Activated CD8-positive, alpha-beta memory T cell treated with anti-CD3 and anti-CD28 coated beads for 24 hours (primary cell): ENCODE data around the gene ALKBH2.

ENCODE experiments used
- DNase-seq: peaks from one replicate; pipeline ENCODE4 v3.0.0-alpha.2; 2020

ALKBH2 gene

DNA sequence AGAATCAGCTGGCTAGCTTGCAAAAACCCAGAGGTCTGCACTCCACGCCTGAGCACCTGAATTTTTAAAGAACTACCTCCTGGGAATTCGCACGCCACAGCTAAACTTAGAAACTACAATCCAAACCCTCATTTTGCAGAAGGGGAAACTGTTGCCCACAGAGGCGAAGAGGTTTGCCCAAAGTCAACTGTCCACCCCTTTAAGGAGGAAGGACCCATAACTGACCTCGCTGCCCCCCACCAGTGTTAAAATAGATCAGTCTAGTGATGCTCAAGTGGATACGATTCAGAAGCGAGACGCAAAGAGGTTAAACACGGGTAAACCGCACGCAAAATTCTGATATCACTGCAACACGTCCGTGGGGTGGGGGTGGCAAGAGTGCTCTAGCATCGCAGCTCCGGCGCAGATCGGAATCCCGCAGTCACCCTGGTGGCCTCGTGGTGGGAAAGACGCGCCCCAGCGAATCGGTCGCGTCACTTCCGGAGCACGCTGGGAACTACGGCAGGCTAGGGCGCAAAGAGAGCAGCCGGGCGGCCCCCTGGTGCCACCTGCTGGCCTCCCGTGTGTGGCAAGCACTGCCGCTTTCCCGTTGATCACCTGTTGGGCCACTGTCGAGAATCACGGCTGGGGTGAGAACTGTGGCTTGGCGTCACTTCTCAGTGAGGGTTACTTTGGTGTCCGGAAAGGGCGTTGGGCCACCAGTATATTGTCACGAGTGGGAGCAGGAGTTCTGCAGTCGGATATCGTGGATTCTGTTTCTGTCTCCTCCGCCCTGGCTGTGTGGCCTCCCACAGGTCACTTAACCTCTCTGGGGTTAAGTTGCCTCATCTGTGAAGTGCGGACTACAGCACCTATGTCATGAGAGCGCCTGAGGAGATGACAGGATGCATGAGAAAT, at the start of gene ALKBH2:
ALKBH2 (minus strand) TSS at position 451 of the 897 bp plus-strand sequence. CDS start 686 bp downstream, outside the sequence.
- peak; percentile 95 for DNase-seq

DNA sequence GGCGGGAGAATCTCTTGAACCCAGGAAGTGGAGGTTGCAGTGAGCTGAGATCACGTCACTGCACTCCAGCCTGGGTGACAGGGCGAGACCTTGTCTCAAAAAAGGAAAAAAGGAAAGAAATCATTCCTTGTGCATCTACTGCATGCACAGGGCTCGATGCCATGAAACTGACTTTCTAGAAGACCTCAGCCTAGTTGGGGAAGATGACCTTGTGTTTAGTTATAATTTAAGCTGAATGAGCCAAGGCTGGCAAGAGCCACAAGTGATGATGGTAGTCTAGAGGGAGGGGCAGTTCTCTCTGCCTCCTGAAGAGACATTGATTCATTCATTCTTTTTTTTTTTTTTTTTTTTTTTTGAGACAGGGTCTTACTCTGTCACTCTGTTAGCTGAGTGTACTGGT, 47.3 kb upstream of the ALKBH2 start:
- DNase-seq = no peak

DNA sequence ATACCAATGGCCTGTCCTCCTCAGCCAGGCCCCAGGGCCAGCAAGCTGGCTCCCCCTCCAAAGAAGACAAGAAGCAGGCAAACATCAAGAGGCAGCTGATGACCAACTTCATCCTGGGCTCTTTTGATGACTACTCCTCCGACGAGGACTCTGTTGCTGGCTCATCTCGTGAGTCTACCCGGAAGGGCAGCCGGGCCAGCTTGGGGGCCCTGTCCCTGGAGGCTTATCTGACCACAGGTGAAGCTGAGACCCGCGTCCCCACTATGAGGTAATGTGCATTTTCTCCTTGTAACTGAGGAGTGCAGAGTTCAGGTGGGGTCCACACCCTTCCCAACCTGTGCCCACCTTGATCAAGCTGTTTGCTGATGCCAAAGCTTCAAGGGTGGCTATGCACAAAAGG, 46.5 kb upstream of the ALKBH2 start:
- DNase-seq = no peak

DNA sequence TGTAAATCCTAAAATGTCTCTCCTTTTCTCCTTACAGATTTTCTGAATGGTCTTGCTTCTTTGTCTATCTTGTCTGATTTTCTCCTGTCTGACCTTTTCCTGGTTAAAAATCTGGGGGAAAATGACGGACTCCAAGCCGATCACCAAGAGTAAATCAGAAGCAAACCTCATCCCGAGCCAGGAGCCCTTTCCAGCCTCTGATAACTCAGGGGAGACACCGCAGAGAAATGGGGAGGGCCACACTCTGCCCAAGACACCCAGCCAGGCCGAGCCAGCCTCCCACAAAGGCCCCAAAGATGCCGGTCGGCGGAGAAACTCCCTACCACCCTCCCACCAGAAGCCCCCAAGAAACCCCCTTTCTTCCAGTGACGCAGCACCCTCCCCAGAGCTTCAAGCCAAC, 46.1 kb upstream of the ALKBH2 start:
- DNase-seq = no peak

DNA sequence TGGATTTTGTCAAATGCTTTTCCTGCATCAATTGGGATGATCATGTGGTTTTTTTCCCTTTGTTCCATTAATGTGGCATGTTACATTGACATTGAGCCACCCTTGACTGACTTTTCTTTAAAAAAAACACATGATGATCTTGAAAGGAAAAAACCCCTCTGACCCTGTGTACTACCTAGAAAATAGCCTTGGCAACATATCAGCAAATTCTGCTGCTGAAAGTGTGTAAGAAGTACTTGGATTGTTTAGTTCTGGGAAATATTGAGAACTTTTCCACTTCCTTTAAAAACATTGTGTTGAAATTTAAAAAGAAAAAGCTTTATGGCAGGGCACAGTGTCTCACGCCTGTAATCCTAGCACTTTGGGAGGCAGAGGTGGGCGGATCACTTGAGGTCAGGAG, 43.8 kb upstream of the ALKBH2 start:
- DNase-seq = no peak

DNA sequence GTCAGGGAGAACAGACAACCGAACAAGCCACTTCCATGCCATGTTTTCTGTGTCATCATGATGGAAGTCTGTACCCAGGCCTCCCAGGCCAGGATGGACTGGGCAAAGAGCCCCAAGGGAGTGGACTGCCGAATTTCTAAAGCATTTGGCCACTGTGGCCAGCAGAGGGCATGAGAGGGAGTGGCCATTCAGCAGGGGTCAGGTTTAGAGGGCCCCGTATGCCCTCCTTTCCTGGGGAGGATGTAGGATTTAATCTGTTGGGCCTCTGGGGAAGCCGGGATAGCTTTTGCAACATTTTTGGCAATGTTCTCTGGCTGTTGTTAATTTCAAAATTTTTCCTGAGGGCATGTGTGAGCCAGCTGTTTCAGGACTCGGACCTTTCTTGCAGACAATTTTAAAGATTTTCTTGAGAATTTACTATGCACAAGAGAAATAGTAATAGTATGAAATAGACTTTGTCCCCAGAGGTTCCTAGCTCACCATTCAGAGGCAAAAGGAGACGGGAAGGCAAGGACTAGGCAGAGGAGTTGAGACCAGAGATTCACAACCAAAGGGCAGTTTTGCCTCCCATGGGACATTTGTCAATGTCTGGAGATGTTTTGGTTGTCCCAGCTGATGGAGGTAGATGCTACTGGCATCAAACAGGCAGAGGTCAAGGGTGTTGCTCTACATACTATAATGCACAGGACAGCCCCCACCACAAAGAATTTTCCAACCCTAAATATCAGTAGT, 41.1 kb upstream of the ALKBH2 start:
- DNase-seq = no peak

DNA sequence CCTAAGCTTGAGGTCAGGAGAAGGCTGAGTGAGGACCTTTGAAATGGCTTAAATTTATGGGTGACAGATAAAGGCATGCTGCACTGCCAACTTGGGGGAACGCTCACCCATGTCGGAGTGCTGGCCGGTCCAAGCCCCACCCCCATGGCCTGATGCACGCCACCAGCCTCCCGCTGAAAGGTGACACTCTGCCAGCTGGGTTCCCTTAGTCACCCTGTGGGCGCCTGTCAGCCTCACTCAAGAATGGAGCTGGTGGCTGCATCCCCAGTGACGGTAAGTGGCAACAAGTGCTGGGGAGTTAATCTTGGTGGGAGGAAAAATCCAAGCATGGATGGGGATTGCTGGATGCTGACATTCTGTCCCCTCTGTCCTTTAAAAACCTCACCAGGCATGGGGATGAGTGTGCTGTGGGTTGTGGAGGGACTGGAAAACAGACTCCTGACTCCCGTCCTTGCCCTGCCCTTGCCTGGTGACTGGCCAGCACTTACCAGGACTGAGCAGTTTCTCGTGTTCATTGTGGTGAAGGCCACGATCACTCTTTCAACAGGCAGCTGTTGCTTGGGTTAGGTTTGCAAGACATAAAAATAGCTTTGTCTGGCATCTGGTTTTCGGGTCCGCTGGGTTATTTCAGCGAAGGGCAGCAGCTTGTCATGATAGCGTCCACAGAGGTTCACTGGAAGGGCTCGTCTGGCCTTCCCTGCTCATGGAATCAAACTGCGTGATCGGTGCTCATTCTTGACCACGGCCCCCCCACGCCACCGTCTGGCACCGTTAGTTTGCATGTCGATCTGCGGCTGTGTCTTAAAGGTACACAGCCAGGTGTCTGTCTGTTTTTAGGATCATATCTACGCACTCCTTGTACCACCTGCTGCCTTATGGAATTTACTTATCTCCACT, 38.1 kb upstream of the ALKBH2 start:
- no peak for DNase-seq

DNA sequence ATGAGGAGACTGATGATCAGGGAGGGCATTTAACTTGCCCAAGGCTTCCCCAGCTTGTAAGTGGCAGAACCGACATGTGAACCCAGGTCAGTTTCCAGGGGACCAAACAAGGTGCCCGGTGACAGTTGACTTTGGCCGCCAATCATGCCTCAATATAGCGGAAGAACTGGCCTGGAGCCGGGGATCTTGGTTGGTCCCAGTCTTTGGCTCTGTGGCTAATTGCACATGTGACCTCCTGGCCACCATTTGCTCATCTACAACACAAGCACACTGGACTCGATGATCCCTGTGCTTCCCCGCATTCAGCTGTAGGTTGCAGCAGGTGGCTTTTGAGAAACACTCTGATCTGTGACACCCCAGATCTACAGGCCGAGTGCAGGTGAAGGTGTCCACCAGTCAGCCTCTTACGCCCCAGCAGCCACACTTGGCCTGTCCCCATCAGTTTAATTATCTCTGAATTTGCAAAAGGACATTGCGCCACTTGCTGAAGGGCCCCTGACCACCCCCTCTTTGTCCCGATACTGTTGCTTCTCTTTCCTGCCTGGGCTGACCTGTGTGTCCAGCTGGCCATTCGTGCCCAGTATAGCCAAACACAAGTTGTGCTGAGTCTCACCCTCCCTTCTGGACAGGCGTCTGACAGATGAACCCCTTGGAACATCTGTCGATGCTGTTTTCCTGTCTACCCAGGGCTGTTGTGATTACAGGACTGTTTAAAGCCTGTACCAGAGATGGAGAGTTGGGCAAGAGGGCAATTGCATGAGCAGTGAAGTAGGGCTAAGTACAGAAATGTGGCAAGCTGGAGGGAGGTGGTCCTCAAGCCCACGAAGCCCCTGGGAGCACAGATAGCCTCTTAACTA, 37.3 kb upstream of the ALKBH2 start:
- DNase-seq = no peak

DNA sequence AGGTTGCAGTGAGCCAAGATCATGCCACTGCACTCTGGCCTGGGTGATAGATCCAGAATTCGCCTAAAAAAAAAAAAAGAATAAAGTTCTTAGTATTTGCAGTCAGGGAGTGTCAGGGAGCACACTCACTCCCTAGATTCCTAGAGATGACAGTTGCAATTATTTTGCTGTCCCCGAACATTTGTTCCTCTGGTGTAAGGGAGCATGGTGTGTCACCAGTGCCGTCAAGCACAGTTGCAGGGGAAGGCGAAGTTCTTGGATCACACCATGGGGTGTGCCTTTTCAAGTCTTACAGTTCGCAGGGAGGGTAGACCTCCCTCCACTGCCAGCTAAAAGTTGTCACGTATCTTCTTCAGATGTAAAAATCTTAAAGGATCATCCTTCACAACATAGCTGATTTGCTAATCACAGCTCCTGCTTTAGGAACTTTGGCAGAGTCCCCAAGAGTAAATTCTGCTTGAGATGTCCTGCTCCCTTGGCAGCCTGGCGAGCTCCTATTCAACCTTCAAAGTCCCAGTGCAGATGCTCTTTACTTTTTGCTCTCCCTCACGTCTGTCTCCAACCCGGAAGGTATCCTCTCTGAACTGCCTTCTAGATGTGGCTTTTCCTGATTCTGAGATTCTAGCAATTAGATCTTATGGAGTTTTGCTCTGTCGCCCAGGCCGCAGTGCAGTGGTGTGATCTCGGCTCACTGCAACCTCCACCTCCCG, 34.4 kb upstream of the ALKBH2 start:
- DNase-seq = no peak

DNA sequence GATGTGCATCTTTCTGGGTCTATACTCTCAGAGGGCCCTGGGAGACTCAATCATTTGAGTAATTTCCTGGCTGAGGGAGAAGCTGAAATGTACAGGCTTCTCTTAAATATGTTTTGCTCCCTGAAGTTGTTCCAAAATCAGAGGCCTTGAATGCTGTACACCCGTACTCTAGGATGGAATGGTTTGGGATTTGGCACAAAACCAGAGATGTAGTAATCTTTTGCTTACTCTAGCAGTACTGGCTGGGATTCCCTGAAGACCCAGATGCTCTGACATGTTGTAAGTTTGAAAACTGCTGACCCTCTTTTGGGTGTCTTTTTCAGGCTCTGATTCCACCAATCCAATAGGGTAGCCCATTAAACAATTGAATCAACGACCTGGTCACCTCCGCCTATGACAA, 33.5 kb upstream of the ALKBH2 start:
- DNase-seq = no peak

DNA sequence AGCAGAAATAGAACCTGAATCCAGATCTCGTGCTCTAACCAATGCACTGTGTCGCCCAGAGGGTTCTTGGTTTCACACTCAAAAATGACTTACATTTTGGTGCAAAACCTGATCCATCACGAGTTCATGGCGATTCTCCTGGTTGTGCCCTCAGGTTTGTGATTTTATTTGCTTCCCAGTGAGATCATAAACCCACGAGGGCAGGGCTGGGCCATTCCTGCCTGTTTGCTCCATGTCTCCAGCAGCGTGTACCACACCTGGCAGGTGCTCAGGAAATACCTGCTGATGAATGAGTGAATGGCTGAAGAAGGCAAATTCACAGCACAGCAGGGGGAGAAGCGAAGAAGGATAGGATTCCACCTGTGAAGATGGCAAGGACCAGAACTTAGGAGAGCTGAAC, 32.5 kb upstream of the ALKBH2 start:
- DNase-seq = no peak

DNA sequence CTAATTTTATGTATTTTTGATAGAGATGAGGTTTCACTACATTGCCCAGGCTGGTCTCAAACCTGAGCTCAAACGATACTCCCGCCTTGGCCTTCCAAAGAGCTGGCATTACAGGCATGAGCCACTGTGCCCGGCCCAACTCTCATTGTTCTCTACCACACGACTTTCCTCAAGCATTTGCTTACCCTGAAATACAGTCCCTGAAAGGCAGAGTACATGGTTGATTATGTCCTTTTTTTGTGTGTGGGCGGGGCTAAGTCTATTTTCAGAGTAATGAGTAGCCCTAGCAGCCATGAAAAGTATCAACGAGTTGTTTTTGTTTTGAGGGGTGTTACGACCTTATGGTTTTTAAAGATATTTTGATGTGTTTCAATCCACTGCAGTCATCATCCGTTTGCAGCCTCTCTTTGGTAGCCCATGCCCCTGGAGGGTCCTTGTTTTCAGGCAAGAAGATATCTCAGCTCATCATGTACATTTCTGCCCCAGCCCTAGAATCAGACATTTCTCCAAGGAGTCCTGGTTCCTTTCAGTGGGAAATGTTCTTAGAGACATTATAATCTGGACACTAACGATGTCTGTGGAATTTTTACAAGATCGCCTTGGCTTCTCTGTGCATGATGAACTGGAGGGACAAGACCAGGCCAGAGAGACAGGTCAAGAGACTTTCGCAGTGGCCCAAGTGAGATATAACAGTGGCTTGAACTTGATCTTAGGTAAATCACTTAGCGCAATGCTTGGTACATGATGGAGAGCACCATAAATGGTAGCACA, 31.8 kb upstream of the ALKBH2 start:
- no peak for DNase-seq

DNA sequence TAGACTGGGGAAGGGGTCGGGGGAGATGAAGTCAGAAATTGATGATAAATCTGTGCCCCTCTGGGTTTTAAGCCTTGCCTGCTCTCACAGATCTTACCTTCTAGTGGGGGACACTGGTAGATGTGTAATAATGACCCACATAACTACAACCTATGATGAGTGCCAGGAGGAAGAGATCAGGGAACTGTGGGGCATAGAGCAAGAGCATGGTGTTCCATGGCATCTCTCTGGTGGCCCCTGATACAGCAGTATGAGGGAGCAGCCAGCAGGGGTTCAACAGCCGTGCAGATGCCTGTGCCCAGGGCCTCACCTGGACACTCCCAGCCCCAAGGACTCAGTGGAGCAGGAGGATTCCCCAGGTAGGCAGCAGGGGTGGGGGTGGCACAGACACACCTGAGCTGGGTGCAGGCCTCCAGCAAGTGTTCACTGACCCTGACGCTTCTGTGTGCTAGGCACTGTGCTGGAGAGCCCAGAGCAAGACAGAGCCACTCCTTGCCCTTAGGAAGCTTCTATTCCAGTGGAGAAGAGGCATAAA, 28.1 kb upstream of the ALKBH2 start:
- DNase-seq = no peak

DNA sequence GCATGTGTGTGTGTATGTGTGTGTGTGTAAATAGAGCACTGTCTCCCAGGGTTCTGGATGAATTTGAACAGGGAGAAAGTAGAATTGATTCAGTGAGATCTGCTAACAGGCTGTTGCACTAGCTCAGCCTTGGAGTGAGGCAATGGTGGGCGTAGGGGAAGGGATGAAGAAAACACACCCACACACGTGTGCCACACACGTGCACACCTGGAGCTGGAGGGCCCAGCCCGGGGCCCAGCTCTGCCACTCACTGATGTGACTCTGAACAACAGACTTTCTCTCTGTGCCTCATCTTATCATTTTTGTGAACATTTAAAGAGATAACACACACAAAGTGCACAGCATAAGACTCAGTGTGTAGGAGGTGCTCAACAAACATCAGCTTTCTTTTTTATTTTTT, 27.3 kb upstream of the ALKBH2 start:
- no peak for DNase-seq

DNA sequence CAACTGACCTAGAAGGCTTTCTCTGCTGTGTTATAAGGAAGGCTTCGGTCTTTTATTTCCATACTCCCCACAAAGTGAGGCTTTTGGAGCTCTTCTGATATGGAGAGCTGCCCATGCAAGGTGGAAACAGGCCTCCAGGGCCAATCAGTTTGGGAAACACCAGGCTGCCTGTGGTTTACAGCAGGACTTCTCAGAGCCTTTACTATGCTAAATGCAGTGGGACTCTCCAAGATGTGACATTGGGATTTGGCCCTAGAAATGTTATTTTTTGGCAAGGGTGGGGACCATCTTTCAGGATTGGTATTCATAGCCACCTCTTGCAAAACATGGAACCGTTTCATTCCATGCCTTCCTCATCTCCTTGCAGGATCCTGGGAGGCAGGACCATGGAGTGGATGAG, 26.8 kb upstream of the ALKBH2 start:
- no peak for DNase-seq

DNA sequence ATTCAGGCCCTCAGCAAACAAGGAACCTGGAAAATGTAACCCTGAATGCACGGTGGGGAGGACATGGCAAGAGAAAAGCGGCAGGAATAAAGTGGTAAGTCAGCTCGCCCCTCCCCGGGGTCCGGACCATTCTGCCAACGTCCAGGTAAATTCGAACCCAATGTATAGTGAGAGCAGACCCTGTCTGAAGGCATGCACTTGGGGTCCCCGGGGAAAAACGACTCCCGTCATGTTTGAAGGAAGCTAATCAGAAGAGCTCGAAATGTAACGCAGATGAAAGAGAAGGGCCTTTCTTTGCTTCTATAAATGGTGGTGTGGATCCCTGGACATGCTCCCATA, 23.3 kb upstream of the ALKBH2 start:
- no peak for DNase-seq

DNA sequence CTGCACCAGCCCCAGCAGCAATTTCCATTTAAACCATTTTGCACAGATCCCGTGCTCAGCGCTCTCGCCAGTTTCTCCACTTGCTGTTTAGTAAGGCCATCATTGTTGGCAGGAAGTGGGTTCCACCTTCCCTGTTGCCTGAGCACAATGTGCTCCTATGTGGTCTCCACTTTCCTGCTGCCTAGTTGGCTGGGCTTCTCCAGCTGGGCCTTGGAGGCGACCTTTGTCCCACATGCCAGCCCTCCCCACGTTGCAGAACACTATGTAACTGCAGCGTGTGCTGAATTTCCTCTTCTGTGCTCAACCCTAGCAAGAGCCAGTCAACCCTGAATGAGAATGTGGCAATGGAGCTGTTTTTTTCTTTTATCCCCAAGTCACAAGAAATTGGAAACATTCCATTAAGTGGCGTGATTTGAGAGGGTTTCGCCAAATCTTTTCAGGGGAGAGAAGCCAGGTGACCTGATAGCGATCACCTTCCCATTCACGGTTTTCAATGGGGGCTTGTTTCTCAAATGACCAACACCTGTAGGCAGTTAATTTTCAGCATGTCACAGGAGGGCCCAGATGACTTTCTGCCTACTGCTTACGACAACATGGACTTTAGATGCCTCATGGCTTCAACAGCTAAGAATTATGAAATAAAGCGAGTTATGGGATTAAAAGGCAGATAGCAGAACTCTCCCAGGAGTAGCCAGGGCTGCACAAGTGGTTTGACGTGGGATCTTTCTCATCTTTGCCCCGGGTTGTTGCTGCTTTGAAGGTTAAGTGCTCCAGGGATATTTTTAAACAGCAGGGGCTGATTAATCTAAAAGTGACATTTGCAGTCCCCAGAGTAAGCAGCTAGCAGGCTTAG, 22.7 kb upstream of the ALKBH2 start, which contains the start of gene ACACB:
ACACB (plus strand) TSS at position 830 of the 853 bp plus-strand sequence. CDS start 22,819 bp downstream, outside the sequence.
- DNase-seq = no peak

DNA sequence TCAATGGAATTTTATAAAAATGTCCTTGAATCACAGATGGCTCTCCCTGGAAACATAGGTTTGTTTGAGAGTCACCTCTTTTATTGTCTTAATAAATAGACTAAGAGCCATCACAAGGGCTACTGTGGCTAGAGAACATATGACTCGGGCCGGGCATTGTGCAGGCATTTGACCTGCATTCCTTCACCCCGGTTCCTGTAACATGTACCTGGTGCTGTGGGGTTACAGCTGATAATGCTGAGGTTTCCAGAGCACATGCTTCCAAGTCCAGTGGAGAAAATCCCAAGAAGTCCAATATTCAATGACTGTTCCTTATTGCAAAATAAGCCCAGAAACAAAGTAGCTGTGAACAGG, 22.1 kb upstream of the ALKBH2 start:
- no peak for DNase-seq

DNA sequence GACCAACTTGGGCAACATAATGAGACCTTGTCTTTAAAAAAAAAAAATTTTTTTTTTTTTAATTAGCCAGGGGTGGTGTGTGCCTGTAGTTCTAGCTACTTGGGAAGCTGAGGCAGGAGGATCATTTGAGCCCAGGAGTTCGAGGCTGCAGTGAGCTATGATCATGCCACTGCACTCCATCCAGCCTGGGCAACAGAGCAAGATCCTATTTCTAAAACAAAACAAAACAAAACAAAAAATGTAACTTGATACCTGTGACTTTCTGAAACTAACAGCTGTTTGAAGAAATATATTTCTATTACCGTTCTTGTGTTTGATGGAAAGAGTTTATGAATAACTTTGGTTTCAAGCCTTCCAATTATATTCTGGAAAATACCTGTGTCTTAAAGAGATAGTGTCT, 21.4 kb upstream of the ALKBH2 start:
- DNase-seq = no peak
